SU-DHL-6 (cell line): ENCODE data around the gene CAMK1D.

ENCODE experiments used
- H2AFZ ChIP-seq: fragments of 200-600 bp; sonication (generic); 2 replicates; pipeline ENCODE4 v1.6.1; 2014; ENCODE audit warnings: low read depth, mild to moderate bottlenecking, moderate library complexity, mixed read lengths, antibody characterized with exemption, low read length; ENCODE audit not compliant: severe bottlenecking
- H3F3A ChIP-seq: fragments of 200-600 bp; shearing (Covaris generic); 2 replicates; pipeline ENCODE4 v1.6.0; 2016; ENCODE audit warnings: antibody characterized with exemption, mild to moderate bottlenecking; ENCODE audit not compliant: insufficient read depth
- H3K27ac ChIP-seq: fragments of 200-600 bp; sonication (generic); 2 replicates; pipeline ENCODE4 v1.5.1; 2016; ENCODE audit warnings: low read depth, mild to moderate bottlenecking, low read length, moderate library complexity, mixed read lengths
- H3K27me3 ChIP-seq: fragments of 200-600 bp; sonication (generic), shearing (Covaris generic); 2 replicates; pipeline ENCODE4 v1.6.0; 2014; ENCODE audit warnings: mild to moderate bottlenecking, low read length
- H3K36me3 ChIP-seq: fragments of 200-600 bp; sonication (generic); 2 replicates; pipeline ENCODE4 v1.6.1; 2014; ENCODE audit warnings: mild to moderate bottlenecking, low read length, mixed read lengths
- H3K4me2 ChIP-seq: fragments of 300-600, 200-600 bp; shearing (Covaris generic), sonication (generic); 2 replicates; pipeline ENCODE4 v1.6.0; 2014; ENCODE audit warnings: low read length, low read depth, mild to moderate bottlenecking; ENCODE audit not compliant: poor library complexity, severe bottlenecking
- H3K4me3 ChIP-seq: fragments of 200-600 bp; sonication (generic); 2 replicates; pipeline ENCODE4 v1.5.1; 2014; ENCODE audit warnings: antibody characterized with exemption, low read length, mild to moderate bottlenecking, mixed read lengths; ENCODE audit not compliant: insufficient read depth, poor library complexity, severe bottlenecking
- H3K79me2 ChIP-seq: fragments of 200-600 bp; sonication (generic); 2 replicates; pipeline ENCODE4 v1.6.1; 2014; ENCODE audit warnings: mild to moderate bottlenecking, low read length, moderate library complexity; ENCODE audit not compliant: insufficient read depth
- H3K9ac ChIP-seq: fragments of 200-600 bp; sonication (generic); 2 replicates; pipeline ENCODE4 v1.7.0; 2014; ENCODE audit warnings: mild to moderate bottlenecking, low read length
- H3K9me2 ChIP-seq: fragments of 200-600 bp; sonication (generic); replicated peaks from 2 replicates; pipeline ENCODE4 v1.6.1; 2014; ENCODE audit warnings: low read length; ENCODE audit not compliant: insufficient read depth
- H3K9me3 ChIP-seq: fragments of 200-600 bp; sonication (generic); 2 replicates; pipeline ENCODE4 v1.6.1; 2014; ENCODE audit warnings: low read length, mixed read lengths; ENCODE audit not compliant: insufficient read depth
- H4K20me1 ChIP-seq: fragments of 200-600 bp; sonication (generic); 2 replicates; pipeline ENCODE4 v1.6.1; 2014; ENCODE audit warnings: low read depth, mild to moderate bottlenecking, antibody characterized with exemption, low read length, moderate library complexity, mixed read lengths
- EZH2phosphoT487 ChIP-seq: fragments of 200-600 bp; sonication (generic), shearing (Covaris generic); conservative IDR thresholded peaks from 2 replicates; pipeline ENCODE4 v1.6.1; 2018; ENCODE audit warnings: mild to moderate bottlenecking, antibody characterized with exemption, low read length, moderate library complexity, mixed read lengths
- TF ChIP-seq, protein P1 (sequence below): fragments of 200-600 bp; sonication (generic); IDR thresholded peaks from one replicate; pipeline ENCODE4 v1.5.1; 2017; ENCODE audit warnings: antibody characterized with exemption, mild to moderate bottlenecking, low read length, moderate library complexity; ENCODE audit not compliant: insufficient read depth, poor library complexity, severe bottlenecking

Gene CAMK1D

DNA sequence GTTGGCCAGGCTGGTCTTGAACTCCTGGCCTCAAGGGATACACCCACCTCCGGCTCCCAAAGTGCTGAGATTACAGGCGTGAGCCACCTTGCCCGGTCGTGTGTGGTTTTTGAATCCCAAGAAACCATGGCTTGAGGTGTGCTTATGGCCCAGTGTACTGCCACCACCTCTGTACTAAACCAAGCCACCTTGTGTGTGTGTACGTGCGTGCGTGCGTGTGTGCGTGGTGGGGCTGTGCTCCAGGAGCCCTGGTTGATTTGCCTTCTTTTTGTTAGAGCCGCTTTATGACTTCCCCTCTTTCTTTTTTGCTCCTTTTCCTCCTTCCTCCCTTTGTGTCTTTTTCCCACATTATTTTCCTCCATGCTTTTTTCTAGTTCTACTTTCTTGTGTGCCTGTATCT, 121.4 kb downstream of the CAMK1D start:
- Histone ChIP-seq H3K36me3 (no peaks in the 10 kb centered on the region), H3K9me2 (no peaks in the 10 kb centered on the region), H3K27ac (no peak overlapping the region), H2AFZ (no peak overlapping the region), H3F3A (0 out of 2 replicates have a peak, but pooled peaks cover 4% of the 10 kb centered on the region), H3K9ac (no peak overlapping the region), H3K9me3 (no peaks in the 10 kb centered on the region), H4K20me1 (peaks cover 18% of the 10 kb centered on the region), H3K79me2 (peaks cover 100% of the 10 kb centered on the region), H3K4me2 (no peak overlapping the region), H3K27me3 (no peaks in the 10 kb centered on the region), H3K4me3 (no peak overlapping the region)
- no peak for TF ChIP-seq EZH2phosphoT487
- TF ChIP-seq, protein P1, sequence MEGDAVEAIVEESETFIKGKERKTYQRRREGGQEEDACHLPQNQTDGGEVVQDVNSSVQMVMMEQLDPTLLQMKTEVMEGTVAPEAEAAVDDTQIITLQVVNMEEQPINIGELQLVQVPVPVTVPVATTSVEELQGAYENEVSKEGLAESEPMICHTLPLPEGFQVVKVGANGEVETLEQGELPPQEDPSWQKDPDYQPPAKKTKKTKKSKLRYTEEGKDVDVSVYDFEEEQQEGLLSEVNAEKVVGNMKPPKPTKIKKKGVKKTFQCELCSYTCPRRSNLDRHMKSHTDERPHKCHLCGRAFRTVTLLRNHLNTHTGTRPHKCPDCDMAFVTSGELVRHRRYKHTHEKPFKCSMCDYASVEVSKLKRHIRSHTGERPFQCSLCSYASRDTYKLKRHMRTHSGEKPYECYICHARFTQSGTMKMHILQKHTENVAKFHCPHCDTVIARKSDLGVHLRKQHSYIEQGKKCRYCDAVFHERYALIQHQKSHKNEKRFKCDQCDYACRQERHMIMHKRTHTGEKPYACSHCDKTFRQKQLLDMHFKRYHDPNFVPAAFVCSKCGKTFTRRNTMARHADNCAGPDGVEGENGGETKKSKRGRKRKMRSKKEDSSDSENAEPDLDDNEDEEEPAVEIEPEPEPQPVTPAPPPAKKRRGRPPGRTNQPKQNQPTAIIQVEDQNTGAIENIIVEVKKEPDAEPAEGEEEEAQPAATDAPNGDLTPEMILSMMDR = no peak

DNA sequence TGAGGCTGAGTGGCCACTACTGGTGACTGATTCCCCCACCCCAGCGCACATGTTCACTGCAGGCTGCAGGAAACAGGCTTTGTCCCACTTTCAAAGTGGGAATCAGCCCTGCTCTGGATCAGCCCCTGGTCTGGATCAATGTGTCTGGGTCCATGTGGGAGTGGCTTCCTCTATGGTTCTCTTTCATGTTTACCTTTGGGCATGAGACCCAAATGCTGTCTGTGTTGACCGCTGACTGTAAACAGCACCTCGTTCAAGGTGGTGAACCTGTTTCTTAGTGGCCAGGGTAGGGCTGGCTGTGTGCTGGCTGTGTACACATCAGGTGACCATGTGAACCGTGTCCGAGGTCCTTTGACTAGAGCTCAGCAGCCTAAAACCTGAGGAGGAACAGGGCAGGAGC, 121.8 kb downstream of the CAMK1D start:
- TF ChIP-seq, protein P1 = no peak
- no peak for TF ChIP-seq EZH2phosphoT487
- Histone ChIP-seq H3K27me3 (no peaks in the 10 kb centered on the region), H3K9me2 (no peaks in the 10 kb centered on the region), H3K4me2 (no peak overlapping the region), H3K36me3 (no peaks in the 10 kb centered on the region), H3K27ac (no peak overlapping the region), H4K20me1 (peaks cover 18% of the 10 kb centered on the region), H2AFZ (no peak overlapping the region), H3K9ac (no peak overlapping the region), H3K4me3 (no peak overlapping the region), H3F3A (0 out of 2 replicates have a peak, but pooled peaks cover 4% of the 10 kb centered on the region), H3K79me2 (peaks cover 98% of the 10 kb centered on the region), H3K9me3 (no peaks in the 10 kb centered on the region)

DNA sequence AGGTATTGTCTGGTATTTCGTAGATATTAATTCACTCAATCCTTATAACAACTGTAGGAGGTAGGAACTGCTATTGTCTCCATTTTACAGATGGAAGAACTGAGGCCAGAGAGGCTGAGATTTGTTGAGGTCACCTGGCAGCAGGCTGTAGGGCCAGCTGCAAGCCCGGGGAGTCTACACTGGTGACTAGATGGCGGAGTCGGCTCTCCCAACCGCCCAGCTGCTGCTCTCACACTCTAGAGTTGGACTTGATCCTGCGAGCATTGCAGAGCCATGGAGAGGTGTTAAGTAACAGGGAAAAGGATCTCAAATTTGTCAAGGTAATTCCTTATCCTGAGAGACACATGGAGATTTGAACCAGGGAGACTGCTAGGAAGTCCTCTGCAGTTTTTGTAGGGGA, 124.1 kb downstream of the CAMK1D start:
- H3F3A ChIP-seq = peaks cover 11% of the 10 kb centered on the region
- H3K79me2 ChIP-seq = peaks cover 92% of the 10 kb centered on the region
- no peak overlapping the region for H3K27ac ChIP-seq
- no peak overlapping the region for H2AFZ ChIP-seq
- H3K27me3 ChIP-seq = no peaks in the 10 kb centered on the region
- no peak overlapping the region for H3K9ac ChIP-seq
- H3K4me3 ChIP-seq = no peak overlapping the region
- no peaks in the 10 kb centered on the region for H3K36me3 ChIP-seq
- TF ChIP-seq EZH2phosphoT487 = no peak
- TF ChIP-seq, protein P1 = no peak
- H3K9me2 ChIP-seq = no peaks in the 10 kb centered on the region
- no peak overlapping the region for H3K4me2 ChIP-seq
- H3K9me3 ChIP-seq = no peaks in the 10 kb centered on the region
- peaks cover 12% of the 10 kb centered on the region for H4K20me1 ChIP-seq
